Activated CD4-positive, alpha-beta T cell treated with anti-CD3 and anti-CD28 coated beads for 24 hours (primary cell): ENCODE data around the gene CLASP1.
"Not testable (repeated sequence)": the region's sequence is repeated elsewhere in the genome, so short reads cannot be mapped to it uniquely, and the experiment has no call there.

Experiments
- DNase-seq, 2 donors: peaks; one replicate each; pipeline ENCODE4 v3.0.0-alpha.2; 2020; ENCODE audit warnings: low read depth in 2 of 2

CLASP1 gene

DNA sequence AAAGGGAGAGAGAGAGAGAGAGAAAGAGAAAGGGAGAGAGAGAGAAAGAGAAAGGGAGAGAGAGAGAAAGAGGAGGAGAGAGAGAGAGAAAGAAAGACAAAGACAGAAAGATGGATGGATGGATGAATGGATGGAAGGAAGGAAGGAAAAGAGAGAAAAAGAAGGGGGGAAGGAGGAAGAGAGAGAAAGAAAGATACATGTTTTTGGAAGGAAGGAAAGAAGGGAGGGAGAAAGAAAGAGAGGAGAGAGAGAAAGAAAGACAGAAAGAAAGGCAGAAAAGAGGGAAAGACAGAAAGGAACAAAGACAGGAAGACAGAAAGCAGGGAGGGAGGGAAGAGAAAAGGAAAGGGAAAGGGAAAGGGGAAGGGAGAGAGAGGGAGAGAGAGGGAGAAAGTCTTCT lies 67.0 kb downstream of the CLASP1 start:
- no peak for DNase-seq

GRCh38 chr2:121579309-121579708 lies 70.0 kb downstream of the CLASP1 start:
- DNase-seq = no peak

- DNase-seq = no peak
Observed at GRCh38 chr2:121577381-121577780, 71.9 kb downstream of the CLASP1 start.

- DNase-seq = no peak
Observed at GRCh38 chr2:121576263-121576662, 73.0 kb downstream of the CLASP1 start.

GRCh38 chr2:121575800-121576199 lies 73.5 kb downstream of the CLASP1 start:
- no peak for DNase-seq

GRCh38 chr2:121570667-121571055 lies 78.6 kb downstream of the CLASP1 start:
- DNase-seq = no peak

GRCh38 chr2:121570036-121570666 lies 79.1 kb downstream of the CLASP1 start:
- DNase-seq = no peak

DNA sequence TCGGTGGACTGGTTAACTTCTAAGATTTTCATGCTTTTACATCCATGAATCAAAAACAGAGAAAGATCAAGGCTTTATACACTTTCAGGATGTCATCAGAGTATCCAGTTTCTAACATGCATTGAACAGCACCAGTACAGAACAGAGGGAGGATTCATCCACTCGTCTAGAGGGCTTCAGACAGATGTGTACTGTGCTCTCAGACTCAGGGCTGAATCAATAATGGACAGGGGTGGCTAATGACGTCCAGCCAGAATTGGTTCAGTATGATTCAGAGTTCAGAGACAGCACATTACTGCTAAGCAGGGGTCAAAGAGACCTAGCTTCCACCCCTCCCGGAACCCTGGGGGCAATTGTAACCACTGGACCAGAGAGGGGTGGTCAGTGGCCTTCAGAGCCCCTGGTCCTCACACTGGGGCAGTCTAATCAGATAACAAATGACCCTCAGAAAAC lies 81.3 kb downstream of the CLASP1 start:
- no peak for DNase-seq

DNA sequence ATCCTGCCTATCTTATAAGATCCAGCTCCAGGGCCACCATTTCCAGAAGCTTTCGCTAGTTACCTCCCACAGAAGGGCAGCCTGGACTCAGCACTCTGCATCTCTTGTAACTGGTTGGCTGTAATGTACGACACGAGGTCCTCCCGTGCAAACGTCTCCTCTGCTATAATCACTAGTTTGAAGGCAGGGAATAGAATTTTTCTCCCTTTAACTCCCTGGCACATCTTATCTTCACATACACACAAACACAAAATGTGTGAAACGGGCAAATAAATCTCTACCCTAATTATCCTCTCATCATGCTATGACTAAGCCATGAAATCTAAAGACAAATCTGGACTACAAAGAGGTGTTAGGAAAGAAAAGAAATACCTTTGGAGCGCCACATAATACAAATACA lies 81.8 kb downstream of the CLASP1 start:
- DNase-seq = no peak

DNA sequence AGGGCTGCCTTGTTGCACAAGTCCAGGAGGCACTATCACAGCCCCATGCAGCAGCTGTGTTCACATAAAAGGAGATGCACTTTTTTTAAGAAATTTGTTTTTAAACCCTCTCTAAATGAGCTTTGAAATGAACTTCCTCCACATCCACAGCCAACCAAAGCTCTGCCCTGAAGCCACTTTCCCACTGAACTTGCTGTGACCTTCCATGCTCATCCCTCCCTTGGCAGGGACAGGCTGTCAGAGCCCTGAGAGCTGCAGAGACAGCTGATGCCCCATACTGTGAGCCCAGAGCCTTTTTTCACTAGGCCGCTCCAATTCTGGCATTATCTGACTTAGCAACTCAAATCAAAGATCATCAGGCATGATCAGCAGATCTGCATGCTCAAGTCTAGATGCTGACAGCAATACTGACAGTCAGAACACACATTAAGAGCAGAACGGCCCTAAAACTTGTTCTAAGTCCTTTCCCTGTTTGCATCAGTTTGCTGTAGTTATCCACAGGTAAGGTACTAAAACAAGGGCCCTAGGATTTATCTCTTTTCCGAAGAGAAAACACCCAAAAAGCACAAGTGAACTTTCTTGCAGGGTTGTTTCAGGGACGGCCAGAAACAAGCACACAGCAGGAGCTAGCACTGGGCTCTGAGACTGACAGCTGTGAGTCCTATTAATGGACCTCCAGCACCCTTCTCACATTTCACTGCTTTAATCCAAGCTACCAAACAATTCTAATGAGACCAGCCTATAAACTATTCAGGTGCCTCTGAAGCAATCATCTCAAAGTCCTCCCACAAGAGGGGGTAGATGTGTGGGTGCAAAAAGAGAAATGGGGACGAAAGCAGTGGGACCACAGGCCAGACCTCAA lies 83.6 kb downstream of the CLASP1 start:
- no peak for DNase-seq

DNA sequence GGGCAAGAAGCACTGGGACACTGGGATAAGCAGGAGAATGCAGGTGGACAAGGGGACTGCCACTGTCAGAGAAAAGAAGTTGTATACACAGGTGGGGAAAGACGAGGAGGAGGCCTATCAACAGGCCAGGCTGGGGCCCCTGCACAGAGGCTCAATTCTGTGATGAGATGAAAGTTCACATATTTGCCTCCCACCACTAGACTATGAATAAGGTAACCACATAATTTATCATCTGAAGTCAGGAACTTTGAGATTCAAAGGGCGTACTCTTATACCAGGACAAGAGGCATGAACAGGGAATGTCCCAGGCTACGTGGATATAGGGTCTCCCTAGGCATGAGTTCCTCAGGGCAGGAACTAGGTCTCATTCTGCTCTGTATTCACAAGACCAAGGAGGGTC lies 84.4 kb downstream of the CLASP1 start:
- DNase-seq = no peak

DNA sequence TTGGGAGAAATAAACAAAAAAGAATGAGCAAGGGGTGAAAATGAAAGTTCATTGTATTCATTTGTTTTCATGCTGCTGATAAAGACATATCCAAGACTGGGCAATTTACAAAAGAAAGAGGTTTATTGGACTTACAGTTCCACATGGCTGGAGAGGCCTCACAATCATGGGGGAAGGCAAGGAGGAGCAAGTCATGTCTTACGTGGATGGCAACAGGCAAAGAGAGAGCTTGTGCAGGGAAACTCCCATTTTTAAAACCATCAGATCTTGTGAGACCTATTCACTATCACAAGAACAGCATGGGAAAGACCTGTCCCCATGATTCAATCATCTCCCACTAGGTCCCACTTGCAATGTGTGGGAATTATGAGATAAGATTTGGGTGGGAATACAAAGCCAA lies 85.5 kb downstream of the CLASP1 start:
- not testable (repeated sequence) for DNase-seq

DNA sequence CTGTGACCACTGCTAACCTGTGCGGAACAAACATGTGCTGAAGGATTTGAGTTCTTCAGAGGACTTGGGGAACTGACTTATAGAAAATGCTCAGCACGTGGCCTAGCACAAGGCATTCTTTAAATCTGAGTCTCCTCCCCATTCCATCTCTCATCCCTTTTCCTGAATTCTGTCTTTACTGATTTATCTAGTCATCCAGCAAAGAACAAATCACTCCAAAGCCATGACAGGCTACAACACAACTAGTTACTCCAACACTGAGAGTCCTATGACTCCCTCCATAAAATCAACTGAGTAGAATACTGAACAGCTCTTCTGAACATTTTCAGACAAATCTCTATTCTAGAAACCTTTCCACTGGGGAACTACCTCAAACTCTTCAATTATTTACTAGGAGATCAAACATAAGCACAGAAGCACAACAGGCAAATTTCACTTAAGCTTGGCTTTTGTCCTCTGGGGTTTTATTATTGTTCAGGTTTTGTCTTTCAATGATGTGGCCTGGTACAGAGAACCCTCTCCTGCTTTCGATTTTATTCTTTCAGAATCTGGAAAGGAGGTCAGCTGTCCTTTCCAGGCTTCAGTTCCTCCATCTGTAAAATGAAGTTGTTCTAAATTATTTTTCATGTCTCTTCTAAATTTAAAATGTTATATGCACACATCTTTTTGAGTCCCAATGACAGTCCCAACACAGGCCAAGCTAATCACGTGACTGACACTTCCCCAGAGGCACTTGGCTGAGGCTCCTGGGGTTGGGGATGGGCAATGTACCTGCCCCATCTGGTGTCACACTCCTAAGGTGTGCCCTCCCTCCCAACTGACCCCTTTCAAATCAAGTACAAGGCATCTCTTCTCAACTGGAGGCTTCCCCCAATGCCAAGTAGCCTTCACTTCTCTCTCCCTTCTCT lies 86.7 kb downstream of the CLASP1 start:
- DNase-seq = no peak

GRCh38 chr2:121561617-121562268 lies 87.5 kb downstream of the CLASP1 start:
- DNase-seq = no peak

DNA sequence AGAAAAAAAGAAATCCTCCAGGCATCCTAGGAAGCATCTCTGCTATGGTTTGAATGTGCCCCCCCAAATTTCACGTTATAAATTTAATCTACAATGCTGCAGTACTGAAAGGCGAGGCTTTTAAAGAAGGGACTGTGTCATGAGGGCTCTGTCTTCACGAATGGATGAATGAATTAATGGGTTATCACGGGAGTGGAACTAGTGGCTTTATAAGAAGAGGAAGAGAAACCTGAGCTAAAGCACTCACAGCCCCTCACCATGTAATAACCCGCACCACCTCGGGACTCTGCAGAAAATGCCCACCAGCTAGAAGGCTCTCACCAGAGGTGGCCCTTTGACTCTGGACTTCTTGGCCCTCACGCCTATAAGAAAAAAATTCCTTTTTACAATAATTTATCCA lies 90.9 kb downstream of the CLASP1 start:
- DNase-seq = no peak

- DNase-seq = no peak
Observed at GRCh38 chr2:121555008-121555407, 94.3 kb downstream of the CLASP1 start.

DNA sequence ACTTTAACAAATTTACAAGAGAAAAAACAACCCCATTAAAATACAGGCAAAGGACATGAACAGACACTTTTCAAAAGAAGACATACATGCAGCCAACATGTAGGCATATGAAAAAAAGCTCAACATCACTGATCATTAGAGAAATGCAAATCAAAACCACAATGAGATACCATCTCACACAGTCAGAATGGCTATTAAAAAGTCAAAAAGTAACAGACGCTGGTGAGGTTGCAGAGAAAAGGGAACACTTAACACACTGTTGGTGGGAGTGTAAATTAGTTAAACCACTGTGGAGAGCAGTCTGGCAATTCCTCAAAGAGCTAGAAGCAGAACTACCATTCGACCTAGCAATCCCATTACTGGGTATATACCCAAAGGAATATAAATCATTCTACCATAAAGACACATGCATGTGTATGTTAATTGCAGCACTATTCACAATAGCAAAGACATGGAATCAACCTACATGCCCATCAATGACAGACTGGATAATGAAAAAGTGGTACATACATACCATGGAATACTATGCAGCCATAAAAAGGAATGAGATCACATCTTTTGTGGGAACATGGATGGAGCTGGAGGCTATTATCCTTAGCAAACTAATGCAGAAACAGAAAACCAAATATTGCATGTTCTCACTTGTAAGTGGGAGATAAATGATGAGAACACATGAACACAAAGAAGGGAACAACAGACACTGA lies 96.6 kb downstream of the CLASP1 start:
- not testable (repeated sequence) for DNase-seq

DNA sequence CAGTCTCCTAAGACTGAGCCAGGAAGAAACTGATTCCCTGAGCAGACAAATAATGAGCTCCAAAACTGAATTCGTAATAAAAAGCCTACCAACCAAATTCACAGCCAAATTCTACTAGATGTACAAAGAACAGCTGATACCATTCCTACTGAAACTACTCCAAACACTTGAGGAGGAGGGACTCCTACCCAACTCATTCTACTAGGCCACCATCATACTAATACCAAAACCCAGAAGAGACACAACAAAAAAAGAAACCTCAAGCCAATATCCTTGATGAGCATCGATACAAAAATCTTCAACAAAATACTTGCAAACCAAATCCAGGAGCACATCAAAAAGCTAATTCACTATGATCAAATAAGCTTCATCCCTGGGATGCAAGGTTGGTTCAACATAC lies 98.6 kb downstream of the CLASP1 start:
- DNase-seq = no peak

DNA sequence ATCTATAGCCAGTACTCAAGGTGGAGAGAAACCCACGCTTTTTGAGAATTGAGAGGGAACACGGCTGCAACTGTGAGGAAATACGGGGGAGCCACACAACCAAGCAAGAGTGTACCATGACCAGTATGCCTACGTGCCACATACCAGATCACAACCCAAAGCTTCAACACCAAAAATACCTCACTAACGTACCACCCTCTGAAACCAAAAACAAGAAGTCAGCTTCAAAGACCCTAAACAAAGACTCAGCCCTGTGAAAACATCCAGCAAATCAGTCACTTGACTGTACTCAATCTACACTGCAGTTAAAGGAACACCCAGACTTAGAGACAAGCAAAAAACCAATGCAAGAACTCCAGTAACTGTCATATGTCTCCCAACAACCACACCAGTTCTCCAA lies 101.6 kb downstream of the CLASP1 start:
- DNase-seq = no peak

GRCh38 chr2:121545913-121546312 lies 103.3 kb downstream of the CLASP1 start:
- DNase-seq = no peak

GRCh38 chr2:121545257-121545656 lies 104.0 kb downstream of the CLASP1 start:
- DNase-seq = no peak
